CD4-positive, alpha-beta T cell (primary cell): ENCODE data around the gene HMGB2. TPM values are rescaled to one million over a fixed set of nuclear protein-coding genes. Genes with fewer than 3 reads are reported as not detected.
A peak's percentile ranks its signal among the peaks of the same experiment; 100 is the strongest.

ENCODE experiments used
- ATAC-seq: fragments of 200-7000 bp; cut with Tn5 transposase; one replicate; pipeline ENCODE4 v1.10.0; 2022; ENCODE audit warnings: mild to moderate bottlenecking; ENCODE audit not compliant: poor library complexity
- CTCF ChIA-PET: fragments of 350-600 bp; sonication (Branson Sonifier 250); formaldehyde crosslinking; loops from one replicate; lab custom pipeline; 2021; ENCODE audit warnings: antibody characterized with exemption, inconsistent platforms; lab: Charles Lee
- POLR2A ChIA-PET: fragments of 350-600 bp; sonication (Branson Sonifier 250); formaldehyde crosslinking; loops from one replicate; lab custom pipeline; 2021; ENCODE audit warnings: antibody characterized with exemption, inconsistent platforms; lab: Charles Lee
- DNase-seq, 14 experiments: peaks; one replicate each; pipeline ENCODE4 v3.0.0-alpha.2; 2013 to 2020; ENCODE audit warnings: mixed read lengths in 2 of 14
- H3K27ac ChIP-seq, 2 donors: one replicate each; pipeline versions ENCODE4 v1.5.1 to v1.7.0; 2013; ENCODE audit warnings: low read length in 2 of 2, low read depth in 1 of 2, mild to moderate bottlenecking in 1 of 2
- H3K27me3 ChIP-seq, 2 experiments: 1 replicate in 1 of 2; 2 replicates in 1 of 2; pipeline versions ENCODE4 v1.6.1 to v1.7.0; 2013; ENCODE audit warnings: low read length in 2 of 2, control low read depth in 1 of 2, mild to moderate bottlenecking in 1 of 2, moderate library complexity in 1 of 2; ENCODE audit not compliant: insufficient read depth in 2 of 2, control insufficient read depth in 1 of 2
- H3K36me3 ChIP-seq: one replicate; pipeline ENCODE4 v1.6.1; 2013; ENCODE audit warnings: low read length, control low read depth; ENCODE audit not compliant: insufficient read depth
- H3K4me1 ChIP-seq: one replicate; pipeline ENCODE4 v1.6.1; 2013; ENCODE audit warnings: low read length, control low read depth; ENCODE audit not compliant: insufficient read depth
- H3K4me3 ChIP-seq: one replicate; pipeline ENCODE4 v1.5.1; 2013; ENCODE audit warnings: mild to moderate bottlenecking, low read length, moderate library complexity
- H3K9me3 ChIP-seq, 2 experiments: 1 replicate in 1 of 2; 2 replicates in 1 of 2; pipeline versions ENCODE4 v1.6.1 to v1.7.0; 2013; ENCODE audit warnings: low read length in 2 of 2, mild to moderate bottlenecking in 2 of 2, control low read depth in 1 of 2, moderate library complexity in 1 of 2; ENCODE audit not compliant: control insufficient read depth in 1 of 2, insufficient read depth in 1 of 2
- H3K27ac Mint-ChIP-seq: one replicate; pipeline ENCODE4 v1.8.0; 2020; ENCODE audit warnings: mixed read lengths
- H3K27me3 Mint-ChIP-seq: one replicate; pipeline ENCODE4 v1.8.0; 2021; ENCODE audit warnings: mixed read lengths
- H3K36me3 Mint-ChIP-seq: one replicate; pipeline ENCODE4 v1.8.0; 2021; ENCODE audit warnings: low read depth, mixed read lengths
- H3K4me1 Mint-ChIP-seq: one replicate; pipeline ENCODE4 v1.8.0; 2021; ENCODE audit warnings: low read depth, mixed read lengths
- H3K4me3 Mint-ChIP-seq: one replicate; pipeline ENCODE4 v1.8.0; 2020; ENCODE audit warnings: mild to moderate bottlenecking, mixed read lengths
- H3K9me3 Mint-ChIP-seq: one replicate; pipeline ENCODE4 v1.8.0; 2020; ENCODE audit warnings: mixed read lengths
- CTCF ChIP-seq: fragments of 200-600 bp; IDR thresholded peaks from one replicate; pipeline ENCODE4 v1.8.0; 2022; ENCODE audit warnings: antibody characterized with exemption, mild to moderate bottlenecking
- intact Hi-C, 2 experiments: fragments of 100-400 bp; cut with DNase I in 1 of 2; cut with micrococcal nuclease in 1 of 2; formaldehyde crosslinking; loops; one replicate each; pipeline versions ENCODE4 v1.15.1 to v1.9.0; 2023 to 2025; cut with DNase I, micrococcal nuclease
- total RNA-seq, 174 experiments: library from RNA in 2 of 174; stranded (reverse) in 2 of 174; gene quantifications; one replicate each; pipeline ENCODE4 v1.2.3 and lab custom pipeline; 2021 to 2026

Gene HMGB2
- total RNA-seq, 2 experiments from 2014 or later, result 228 to 232 TPM

- no peaks in the 10 kb centered on the region for H3K9me3 ChIP-seq
- intact Hi-C loops, result no loop called here
- H3K27ac ChIP-seq, result no peak overlapping the region
- Mint-ChIP-seq H3K27ac (no peak overlapping the region), H3K9me3 (no peaks in the 10 kb centered on the region), H3K36me3 (peaks cover 8% of the 10 kb centered on the region), H3K27me3 (peaks cover 1% of the 10 kb centered on the region), H3K4me3 (no peak overlapping the region), H3K4me1 (peaks cover 25% of the 10 kb centered on the region)
- H3K27me3 ChIP-seq, result no peaks in the 10 kb centered on the region
- no peak for TF ChIP-seq CTCF
- peak in 3 of 14 experiments; percentile 26 to 34 (median 27) for DNase-seq
- CTCF ChIA-PET, result no interaction called here
- POLR2A ChIA-PET, result interaction anchor here (1.1 kb wide), 1 partner anchor 31 kb away, joined by 6 read pairs; the partner anchor contains the start of gene HMGB2
- no peak overlapping the region for H3K4me3 ChIP-seq
- no peak for ATAC-seq
- no peaks in the 10 kb centered on the region for H3K36me3 ChIP-seq
- peaks cover 17% of the 10 kb centered on the region for H3K4me1 ChIP-seq
Observed at GRCh38 chr4:173365359-173365996, 31.3 kb upstream of the HMGB2 start.

- Histone ChIP-seq H3K27ac (no peak overlapping the region), H3K4me1 (peaks cover 9% of the 10 kb centered on the region), H3K9me3 (no peaks in the 10 kb centered on the region), H3K27me3 (no peaks in the 10 kb centered on the region), H3K36me3 (no peaks in the 10 kb centered on the region), H3K4me3 (no peak overlapping the region)
- H3K27ac Mint-ChIP-seq, result no peak overlapping the region
- H3K36me3 Mint-ChIP-seq, result no peaks in the 10 kb centered on the region
- DNase-seq (no peak), ATAC-seq (no peak)
- ChIA-PET POLR2A (no interaction called here), CTCF (interaction anchor here (0.7 kb wide), 1 partner anchor 43 kb away, joined by 3 read pairs; no protein-coding TSS in a partner anchor)
- peaks cover 16% of the 10 kb centered on the region for H3K4me1 Mint-ChIP-seq
- intact Hi-C loops, result no loop called here
- H3K4me3 Mint-ChIP-seq, result no peak overlapping the region
- H3K27me3 Mint-ChIP-seq, result no peaks in the 10 kb centered on the region
- no peak for TF ChIP-seq CTCF
- H3K9me3 Mint-ChIP-seq, result no peaks in the 10 kb centered on the region
Observed at GRCh38 chr4:173362666-173363065, 28.5 kb upstream of the HMGB2 start.

- Histone ChIP-seq H3K4me1 (peaks cover 3% of the 10 kb centered on the region), H3K4me3 (no peak overlapping the region), H3K9me3 (no peaks in the 10 kb centered on the region), H3K36me3 (no peaks in the 10 kb centered on the region), H3K27me3 (no peaks in the 10 kb centered on the region), H3K27ac (no peak overlapping the region)
- intact Hi-C loops, result no loop called here
- H3K27me3 Mint-ChIP-seq, result no peaks in the 10 kb centered on the region
- H3K9me3 Mint-ChIP-seq, result no peaks in the 10 kb centered on the region
- peak; percentile 30 for TF ChIP-seq CTCF
- H3K36me3 Mint-ChIP-seq, result no peaks in the 10 kb centered on the region
- ChIA-PET POLR2A (no interaction called here), CTCF (interaction anchor here (0.6 to 0.9 kb wide), 2 partner anchors 21 to 118 kb away, joined by 3 to 4 read pairs; no protein-coding TSS in a partner anchor)
- H3K4me1 Mint-ChIP-seq, result peaks cover 7% of the 10 kb centered on the region
- DNase-seq (peak in 1 of 14 experiments; percentile 12), ATAC-seq (no peak)
- no peak overlapping the region for H3K4me3 Mint-ChIP-seq
- H3K27ac Mint-ChIP-seq, result no peak overlapping the region
Observed at GRCh38 chr4:173360587-173361221, 26.5 kb upstream of the HMGB2 start.
